Measurements from ENCODE around the gene SPDYE4.

The SPDYE4 gene

GRCh38 chr17:8736796-8737195 is 21.6 kb downstream of the SPDYE4 start:
- DNase-seq, result no peak

DNA sequence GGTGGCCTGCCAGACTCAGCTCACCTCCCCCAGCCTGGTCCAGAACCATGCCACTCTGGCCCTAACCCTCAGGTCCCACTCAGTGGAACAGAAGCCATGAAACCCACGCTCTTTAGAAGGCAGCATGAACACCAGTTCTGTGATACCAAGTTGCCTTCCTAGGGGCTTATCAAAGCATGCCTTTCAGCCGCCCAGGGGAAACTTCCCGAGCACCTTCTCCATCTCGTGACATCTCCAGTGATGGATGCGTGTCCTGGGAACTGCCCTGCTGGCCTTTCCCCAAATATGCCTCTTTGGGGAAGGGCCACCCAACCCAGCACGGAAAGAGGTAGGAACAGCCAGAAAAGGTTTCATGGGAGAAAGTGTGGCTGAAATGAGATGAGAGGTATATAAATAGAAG is 22.0 kb downstream of the SPDYE4 start:
- no peak for DNase-seq

GRCh38 chr17:8735336-8735939 is 22.9 kb downstream of the SPDYE4 start:
- no peak for DNase-seq

DNA sequence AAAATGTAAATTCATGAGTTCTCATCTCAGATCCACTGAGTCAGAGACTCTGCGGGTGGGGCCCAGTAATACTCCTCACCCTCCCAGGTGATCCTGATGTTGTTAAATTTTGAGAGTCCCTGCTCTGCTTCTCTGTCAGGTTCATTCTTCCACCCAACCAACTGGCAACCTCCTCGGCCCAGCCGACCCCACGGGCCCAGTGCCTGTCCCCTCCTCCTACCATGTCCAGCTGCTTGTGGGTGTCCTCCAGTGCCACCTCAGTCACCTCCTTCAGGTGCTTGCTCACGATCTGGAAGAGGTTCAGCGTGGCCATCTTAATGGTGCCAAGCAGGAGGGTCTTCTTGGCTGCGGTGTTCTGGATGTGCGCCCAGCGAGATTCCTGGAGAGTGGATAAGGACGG is 23.5 kb downstream of the SPDYE4 start:
- DNase-seq, result no peak

DNA sequence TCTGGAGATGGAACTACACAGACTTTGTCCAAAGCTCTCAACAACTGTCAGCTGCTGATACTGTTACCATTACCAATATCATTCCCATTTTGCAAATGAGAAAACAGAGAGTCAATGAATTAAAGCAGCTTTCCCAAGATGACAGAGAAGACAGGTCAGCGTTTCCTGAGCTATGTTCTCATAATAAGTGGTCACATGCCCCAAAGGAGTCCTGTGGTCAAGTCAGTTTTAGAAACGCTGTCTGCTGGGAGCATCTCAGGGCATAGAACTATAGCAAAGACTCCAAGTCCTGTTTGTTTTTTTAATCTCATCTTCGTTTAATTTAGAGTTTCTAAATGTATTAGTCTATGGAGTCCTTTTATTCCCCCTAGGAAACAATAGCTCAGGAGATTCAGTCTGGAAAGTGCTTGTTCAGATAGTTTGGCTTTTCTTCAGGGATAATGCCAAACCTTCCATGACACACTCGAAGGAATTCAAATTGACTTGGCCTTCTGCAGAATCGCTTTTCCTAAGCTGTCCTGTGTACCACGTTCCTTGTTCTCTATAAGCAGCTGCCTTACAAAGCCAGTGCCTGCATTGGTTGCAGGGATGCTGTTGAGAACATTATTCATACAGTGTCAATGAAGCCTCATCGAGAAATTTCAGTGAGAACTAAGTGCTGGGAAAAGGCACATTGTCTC is 25.8 kb downstream of the SPDYE4 start:
- DNase-seq, result no peak

DNA sequence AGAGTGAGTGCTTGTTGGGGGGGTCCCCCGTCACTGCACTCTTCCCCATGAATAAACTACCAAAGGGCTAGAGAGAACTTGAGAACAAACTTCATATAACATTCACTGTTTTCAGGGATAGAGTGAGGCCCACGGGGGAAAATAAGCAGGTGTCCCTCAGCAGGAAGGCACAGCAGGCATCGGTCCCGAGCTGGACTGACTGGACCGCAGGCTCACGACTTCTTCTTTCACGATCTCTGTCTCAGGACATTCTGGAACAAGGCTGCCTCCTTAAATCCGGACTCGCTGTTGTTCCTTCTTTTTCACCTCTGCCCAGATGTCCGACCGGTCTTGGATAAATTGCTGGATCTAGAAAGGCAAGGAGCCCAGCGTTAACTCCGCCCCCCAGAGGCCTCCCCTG is 28.5 kb downstream of the SPDYE4 start:
- no peak for DNase-seq

- DNase-seq, result no peak
Observed at GRCh38 chr17:8729421-8729820, 28.9 kb downstream of the SPDYE4 start.

- no peak for DNase-seq
Observed at GRCh38 chr17:8728971-8729370, 29.4 kb downstream of the SPDYE4 start.

DNA sequence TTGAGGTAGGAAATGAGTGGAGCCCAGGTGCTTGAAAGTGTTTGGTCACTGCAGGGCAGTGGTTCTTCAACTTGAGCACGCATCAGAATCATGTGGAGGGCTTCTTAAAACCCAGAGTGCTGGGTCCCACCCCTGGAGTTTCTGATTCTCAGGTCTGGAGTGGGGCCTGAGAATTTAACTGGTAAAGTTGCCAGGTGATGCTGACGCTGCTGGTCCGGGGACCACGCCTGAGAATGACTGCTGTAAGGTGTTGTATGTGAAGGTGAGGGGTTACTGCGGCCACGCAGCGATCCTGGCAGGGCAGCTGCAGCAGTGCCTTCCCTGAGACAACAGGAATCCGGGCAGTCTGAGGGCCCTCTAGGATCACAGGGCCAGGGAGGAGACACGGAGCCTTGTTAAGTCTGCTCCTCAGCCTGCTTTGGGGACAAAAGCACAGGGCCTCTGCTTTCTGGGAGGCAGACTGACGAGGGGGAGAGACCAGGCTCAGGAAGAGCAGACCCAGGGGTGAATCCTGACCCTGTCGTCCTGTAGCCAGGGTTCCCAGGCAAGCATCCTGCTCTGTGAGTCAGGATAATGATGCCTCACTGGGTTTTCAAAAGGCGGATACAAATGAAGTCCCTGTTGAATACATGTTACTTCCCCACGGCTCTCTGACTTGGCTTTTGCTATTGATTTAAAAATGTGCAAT is 30.0 kb downstream of the SPDYE4 start:
- no peak for DNase-seq

GRCh38 chr17:8726941-8727555 is 31.3 kb downstream of the SPDYE4 start:
- DNase-seq, result no peak

DNA sequence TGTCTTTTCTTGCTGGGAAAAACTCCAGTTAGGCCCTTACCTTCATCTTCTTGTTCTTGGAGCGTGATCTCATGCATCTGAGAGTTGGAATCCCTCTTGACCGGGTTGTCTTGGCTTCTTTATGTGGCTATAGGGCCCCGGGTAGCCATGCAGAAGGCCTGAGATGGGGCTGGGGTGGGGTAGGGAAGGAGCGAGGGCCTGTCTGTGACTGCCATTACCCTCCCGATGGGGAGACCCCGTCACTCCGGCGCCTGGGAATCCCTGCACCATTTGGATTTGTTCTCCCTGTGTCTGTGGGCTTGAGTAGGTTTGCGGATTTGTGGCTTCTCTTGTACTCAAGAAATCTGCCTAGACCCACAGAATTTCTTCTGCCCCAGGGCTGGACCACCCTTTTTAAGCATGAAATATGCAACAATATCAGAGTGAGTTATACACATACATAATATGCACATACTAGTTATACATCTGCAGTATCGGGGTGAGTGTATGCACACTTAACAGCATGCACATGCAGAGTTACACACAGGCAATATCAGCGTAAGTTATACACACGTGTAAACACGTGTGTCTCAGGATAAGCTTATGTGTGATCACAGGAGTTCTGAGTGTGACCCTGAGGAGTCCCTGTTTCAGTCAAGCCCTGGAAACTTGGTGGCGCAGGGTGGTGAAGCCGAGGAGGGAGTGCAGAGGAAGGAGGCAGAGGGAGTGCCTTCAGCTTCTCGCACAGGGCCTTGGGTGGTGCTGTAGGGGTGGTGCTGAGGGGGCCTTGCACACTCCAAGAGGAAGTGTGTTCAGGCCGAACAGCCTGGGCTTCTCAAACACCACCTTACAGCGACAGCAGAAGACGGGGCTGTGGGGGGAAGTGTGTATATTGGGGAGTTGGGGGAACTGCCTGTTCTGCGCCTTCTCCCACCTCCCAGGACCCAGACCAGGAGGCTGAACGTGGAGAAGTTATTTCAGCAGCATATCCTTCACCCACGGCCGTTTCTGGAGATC is 32.2 kb downstream of the SPDYE4 start:
- DNase-seq, result no peak

DNA sequence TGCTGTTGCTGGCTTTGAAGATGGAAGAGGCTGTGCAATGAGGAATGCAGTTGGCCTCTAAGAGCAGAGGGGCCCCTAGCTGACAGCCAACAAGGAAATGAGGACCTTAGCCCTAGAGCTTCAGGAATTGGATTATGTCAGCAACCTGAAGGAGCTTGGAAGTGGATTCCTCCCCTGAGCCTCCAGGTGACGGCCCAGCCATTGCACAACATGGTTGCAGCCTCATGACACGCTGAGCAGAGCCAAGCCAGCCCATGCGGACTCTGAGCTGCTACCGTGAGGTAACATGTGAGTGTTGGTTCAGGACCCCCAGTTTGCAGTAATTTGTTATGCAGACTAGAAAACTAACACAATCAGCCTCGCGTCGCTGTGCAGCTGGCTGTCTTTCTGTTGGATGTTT is 33.9 kb downstream of the SPDYE4 start:
- no peak for DNase-seq

DNA sequence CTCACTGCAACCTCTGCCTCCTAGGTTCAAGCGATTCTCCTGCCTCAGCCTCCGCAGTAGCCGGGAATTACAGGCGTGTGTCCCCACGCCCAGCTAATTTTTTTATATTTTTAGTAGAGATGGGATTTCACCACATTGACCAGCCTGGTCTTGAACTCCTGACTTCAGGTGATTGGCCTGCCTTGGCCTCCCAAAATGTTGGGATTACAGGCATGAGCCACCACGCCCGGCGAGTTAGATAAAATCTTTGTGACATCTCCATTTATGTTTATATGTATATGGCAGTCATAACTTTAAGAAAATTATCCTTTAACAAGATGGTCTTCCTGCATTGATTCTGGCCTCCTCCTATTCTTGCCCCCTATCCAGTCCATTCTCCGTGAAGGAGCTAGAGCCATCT is 37.8 kb downstream of the SPDYE4 start:
- no peak for DNase-seq

- no peak for DNase-seq
Observed at GRCh38 chr17:8719291-8720246, 38.8 kb downstream of the SPDYE4 start.

GRCh38 chr17:8718001-8718563 is 40.3 kb downstream of the SPDYE4 start:
- DNase-seq, result no peak

DNA sequence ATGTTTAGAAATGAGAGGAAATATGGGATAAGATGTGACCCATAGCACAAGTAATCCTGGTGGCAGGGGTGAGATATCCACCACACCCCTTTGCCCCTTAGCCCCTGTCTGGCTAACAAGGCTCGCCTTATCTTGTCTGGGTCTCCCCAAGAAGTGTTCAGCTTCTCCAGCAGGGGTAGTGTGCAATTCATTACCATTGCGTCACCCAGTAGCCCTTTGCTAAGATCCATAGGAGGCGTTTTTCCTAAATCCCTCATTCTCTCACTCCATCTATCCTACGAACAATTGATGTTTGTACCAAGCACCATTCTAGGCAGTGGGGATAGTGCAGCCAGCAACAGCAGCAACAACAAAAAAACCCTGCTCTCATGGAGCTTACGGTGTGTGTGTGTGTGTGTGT is 44.5 kb downstream of the SPDYE4 start:
- DNase-seq, result no peak

DNA sequence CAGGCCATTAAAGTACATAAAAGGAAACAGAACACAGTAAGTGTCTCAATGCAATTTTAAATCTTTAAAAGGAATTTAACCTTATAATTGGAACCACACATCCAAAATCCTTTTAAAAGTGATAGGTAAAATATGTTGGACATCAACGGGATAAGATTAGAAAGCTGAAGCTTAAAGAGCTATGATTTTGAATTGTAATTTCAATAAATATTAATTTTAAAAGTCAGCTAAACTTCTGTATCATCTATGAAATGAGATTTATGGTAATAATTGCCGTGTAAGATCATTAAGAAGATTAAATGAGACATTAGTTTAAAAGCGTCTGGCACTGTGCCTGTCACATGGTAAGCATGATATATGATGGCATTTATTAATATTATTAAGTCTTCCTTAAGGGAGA is 45.0 kb downstream of the SPDYE4 start:
- DNase-seq, result no peak

- DNase-seq, result no peak
Observed at GRCh38 chr17:8712698-8713097, 45.6 kb downstream of the SPDYE4 start.

DNA sequence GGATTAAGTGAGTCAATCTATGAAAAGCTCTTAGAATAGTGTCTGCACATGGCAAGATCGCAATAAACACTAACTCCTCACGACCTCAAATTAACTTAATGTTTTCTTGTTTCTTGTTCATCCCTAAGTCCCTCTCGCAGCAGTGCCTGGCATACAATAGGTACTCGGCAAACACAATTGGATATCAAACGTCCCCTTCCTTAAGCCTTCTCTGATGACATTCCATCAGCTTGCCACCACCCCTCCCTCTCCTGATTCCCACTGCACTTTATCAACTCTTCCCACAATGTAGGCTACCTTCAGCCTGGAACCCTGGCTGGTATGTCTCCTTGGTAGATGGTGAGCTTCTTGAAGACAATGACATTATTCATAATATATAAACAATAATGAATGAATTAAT is 47.1 kb downstream of the SPDYE4 start:
- no peak for DNase-seq

GRCh38 chr17:8710813-8711212 is 47.5 kb downstream of the SPDYE4 start:
- DNase-seq, result no peak

DNA sequence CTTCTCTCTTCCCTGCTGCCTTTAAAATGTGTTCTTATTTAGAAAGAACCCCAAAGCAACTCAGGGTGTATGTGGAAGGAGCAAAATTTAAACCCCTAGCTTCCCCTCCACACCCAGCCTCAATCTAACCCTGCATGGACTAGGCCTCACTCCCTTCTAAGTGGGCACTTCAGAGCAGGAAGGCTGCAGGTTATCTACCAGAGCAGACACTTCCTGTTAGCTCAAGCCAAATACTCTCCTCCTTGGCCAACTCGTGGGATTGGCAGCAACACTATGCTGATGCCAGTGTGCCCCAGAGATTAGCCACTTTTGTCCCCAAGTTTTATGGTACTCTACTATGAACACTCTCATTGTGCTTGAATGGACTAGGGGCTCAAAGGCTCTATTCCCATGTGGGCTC is 49.3 kb downstream of the SPDYE4 start:
- DNase-seq, result no peak

Measured in NCI-H524 (cell line).